ENCODE measurements around the gene COASY.
A peak's percentile ranks its signal among the peaks of the same experiment; 100 is the strongest.
"Not testable (repeated sequence)": the region's sequence is repeated elsewhere in the genome, so short reads cannot be mapped to it uniquely, and the experiment has no call there.

The COASY gene

DNA sequence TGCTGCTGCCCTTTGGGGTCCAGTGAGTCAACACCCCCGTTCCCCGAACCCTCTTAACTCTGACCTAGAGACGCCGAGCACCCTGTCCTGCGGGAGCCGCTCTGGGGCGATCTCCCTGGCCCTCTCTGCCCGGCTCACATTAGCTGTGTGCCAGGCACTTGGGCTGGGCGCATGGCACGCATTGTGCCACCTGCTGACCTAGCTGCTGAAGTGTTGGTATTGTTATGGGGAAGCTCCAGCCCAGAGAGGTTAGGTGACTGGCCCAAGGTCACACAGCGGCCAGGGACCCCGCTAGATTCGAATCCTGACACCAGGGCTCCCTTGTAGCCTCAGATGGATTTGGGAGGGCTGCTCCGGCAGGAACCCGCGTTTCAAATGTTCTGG lies 8.1 kb upstream of the COASY start:
- Histone ChIP-seq H3K4me2 (ENCODE audit: low read depth, low read length) (peak overlapping the region; percentile 83), H3K9me2 (replicated peaks; ENCODE audit: insufficient read depth, low read length) (no peaks in the 10 kb centered on the region), H3K4me3 (ENCODE audit: low read length) (peak overlapping the region; percentile 86), H3K9ac (ENCODE audit: low read length) (peak overlapping the region; percentile 66; the same call in 1 of the 2 replicates), H3K79me2 (ENCODE audit: low read length) (peaks cover 10% of the 10 kb centered on the region), H2AFZ (ENCODE audit: low read length) (peak overlapping the region; percentile 76; the same call in 1 of the 2 replicates), H3K27me3 (replicated peaks; ENCODE audit: insufficient read depth, low read length) (no peaks in the 10 kb centered on the region), H3K9me3 (replicated peaks; ENCODE audit: insufficient read depth, low read length) (no peaks in the 10 kb centered on the region), H3K36me3 (replicated peaks; ENCODE audit: insufficient read depth, low read length) (no peaks in the 10 kb centered on the region), H4K20me1 (ENCODE audit: insufficient read depth, low read length) (no peaks in the 10 kb centered on the region), H3F3A (ENCODE audit: insufficient read depth, low read length) (no peaks in the 10 kb centered on the region), H3K4me1 (ENCODE audit: low read length) (0 out of 2 replicates have a peak, but pooled peaks cover 3% of the 10 kb centered on the region), H3K27ac (ENCODE audit: low read length) (no peak overlapping the region)
- DNase-seq = no peak
- TF ChIP-seq EZH2 (optimal IDR thresholded peaks at IDR 0.05; ENCODE audit: low read depth, low read length) (no peak), CTCF (IDR thresholded peaks at IDR 0.05; ENCODE audit: low read length) (no peak), EZH2phosphoT487 (IDR thresholded peaks at IDR 0.05; ENCODE audit: low read length) (no peak)

GRCh38 chr17:42554250-42555121 lies 7.5 kb upstream of the COASY start:
- peak overlapping the region; percentile 76 for H2AFZ ChIP-seq (ENCODE audit: low read length)

DNA sequence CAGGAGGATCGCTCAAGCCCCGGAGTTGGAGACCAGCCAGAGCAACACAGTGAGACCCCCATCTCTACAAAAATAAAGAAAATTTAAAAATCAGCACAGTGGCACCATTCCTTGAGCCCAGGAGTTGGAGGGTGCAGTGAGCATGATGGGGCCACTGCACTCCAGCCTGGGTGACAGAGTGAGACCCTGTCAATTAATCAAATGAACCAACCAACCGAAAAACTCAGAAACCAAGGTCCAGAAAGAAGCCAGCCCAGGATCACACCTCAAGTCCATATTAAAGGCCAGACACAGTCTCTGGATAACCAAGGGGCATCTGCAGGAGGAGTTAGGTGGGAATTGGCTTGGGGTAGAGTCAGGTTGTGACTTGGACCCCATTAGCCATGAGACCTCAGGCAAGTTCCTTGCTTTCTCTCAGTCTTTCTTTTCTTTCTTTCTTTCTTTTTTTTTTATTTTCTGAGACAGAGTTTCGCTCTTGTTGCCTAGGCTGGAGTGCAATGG lies 6.8 kb upstream of the COASY start:
- peak overlapping the region; percentile 66 for H3K9ac ChIP-seq (ENCODE audit: low read length)

More at GRCh38 chr17:42554250-42555121, 7.5 kb upstream of the COASY start:
- H3K9me3 ChIP-seq (replicated peaks; ENCODE audit: insufficient read depth, low read length) = no peaks in the 10 kb centered on the region
- H3K4me3 ChIP-seq (ENCODE audit: low read length) = peak overlapping the region; percentile 86
- H3K9me2 ChIP-seq (replicated peaks; ENCODE audit: insufficient read depth, low read length) = no peaks in the 10 kb centered on the region
- peak overlapping the region; percentile 6; the same call in 1 of the 2 replicates for H3K27ac ChIP-seq (ENCODE audit: low read length)
- H3K4me1 ChIP-seq (ENCODE audit: low read length) = no peaks in the 10 kb centered on the region
- no peaks in the 10 kb centered on the region for H3F3A ChIP-seq (ENCODE audit: insufficient read depth, low read length)
- peak overlapping the region; percentile 83 for H3K4me2 ChIP-seq (ENCODE audit: low read depth, low read length)
- H4K20me1 ChIP-seq (ENCODE audit: insufficient read depth, low read length) = no peaks in the 10 kb centered on the region
- peak overlapping the region; percentile 66 for H3K9ac ChIP-seq (ENCODE audit: low read length)
- TF ChIP-seq EZH2phosphoT487 (IDR thresholded peaks at IDR 0.05; ENCODE audit: low read length) = no peak
- no peak for TF ChIP-seq CTCF (IDR thresholded peaks at IDR 0.05; ENCODE audit: low read length)
- no peak for TF ChIP-seq EZH2 (optimal IDR thresholded peaks at IDR 0.05; ENCODE audit: low read depth, low read length)
- DNase-seq = peak; percentile 79
- H3K27me3 ChIP-seq (replicated peaks; ENCODE audit: insufficient read depth, low read length) = no peaks in the 10 kb centered on the region
- no peaks in the 10 kb centered on the region for H3K36me3 ChIP-seq (replicated peaks; ENCODE audit: insufficient read depth, low read length)
- H3K79me2 ChIP-seq (ENCODE audit: low read length) = peaks cover 10% of the 10 kb centered on the region

GRCh38 chr17:42555961-42556617 lies 5.9 kb upstream of the COASY start:
- DNase-seq; H3K9me3 ChIP-seq (replicated peaks; ENCODE audit: insufficient read depth, low read length); H3K4me2 ChIP-seq (ENCODE audit: low read depth, low read length); H3K4me3 ChIP-seq (ENCODE audit: low read length); H4K20me1 ChIP-seq (ENCODE audit: insufficient read depth, low read length); H2AFZ ChIP-seq (ENCODE audit: low read length); H3K79me2 ChIP-seq (ENCODE audit: low read length); H3K36me3 ChIP-seq (replicated peaks; ENCODE audit: insufficient read depth, low read length); H3K9me2 ChIP-seq (replicated peaks; ENCODE audit: insufficient read depth, low read length); H3F3A ChIP-seq (ENCODE audit: insufficient read depth, low read length); H3K4me1 ChIP-seq (ENCODE audit: low read length); H3K9ac ChIP-seq (ENCODE audit: low read length); H3K27ac ChIP-seq (ENCODE audit: low read length); H3K27me3 ChIP-seq (replicated peaks; ENCODE audit: insufficient read depth, low read length): not testable (repeated sequence)

More for the DNA sequence above, 6.8 kb upstream of the COASY start:
- Histone ChIP-seq H3K79me2 (ENCODE audit: low read length) (peaks cover 10% of the 10 kb centered on the region), H3K27ac (ENCODE audit: low read length) (peak overlapping the region; percentile 6; the same call in 1 of the 2 replicates), H3K4me1 (ENCODE audit: low read length) (no peaks in the 10 kb centered on the region), H4K20me1 (ENCODE audit: insufficient read depth, low read length) (no peaks in the 10 kb centered on the region), H3K4me2 (ENCODE audit: low read depth, low read length) (peak overlapping the region; percentile 83; the same call in 1 of the 2 replicates), H2AFZ (ENCODE audit: low read length) (peak overlapping the region; percentile 76), H3K36me3 (replicated peaks; ENCODE audit: insufficient read depth, low read length) (no peaks in the 10 kb centered on the region), H3K4me3 (ENCODE audit: low read length) (peak overlapping the region; percentile 86), H3K27me3 (replicated peaks; ENCODE audit: insufficient read depth, low read length) (no peaks in the 10 kb centered on the region), H3K9me3 (replicated peaks; ENCODE audit: insufficient read depth, low read length) (no peaks in the 10 kb centered on the region), H3K9me2 (replicated peaks; ENCODE audit: insufficient read depth, low read length) (no peaks in the 10 kb centered on the region), H3F3A (ENCODE audit: insufficient read depth, low read length) (peaks cover under 1% of the 10 kb centered on the region; the same call in 1 of the 2 replicates)
- no peak for TF ChIP-seq EZH2phosphoT487 (IDR thresholded peaks at IDR 0.05; ENCODE audit: low read length)
- no peak for TF ChIP-seq EZH2 (optimal IDR thresholded peaks at IDR 0.05; ENCODE audit: low read depth, low read length)
- TF ChIP-seq CTCF (IDR thresholded peaks at IDR 0.05; ENCODE audit: low read length) = no peak
- no peak for DNase-seq
